NOMO-1 treated with DMSO at 0.1 percent for 48 hours (cell line): ENCODE results near the gene MARCHF9.
"Not testable (repeated sequence)": the region's sequence is repeated elsewhere in the genome, so short reads cannot be mapped to it uniquely, and the experiment has no call there.

Experiments used
- DNase-seq: peaks from one replicate; lab custom pipeline; 2025; ENCODE audit not compliant: unreplicated experiment; lab: John Stamatoyannopoulos, UW

MARCHF9 gene

DNA sequence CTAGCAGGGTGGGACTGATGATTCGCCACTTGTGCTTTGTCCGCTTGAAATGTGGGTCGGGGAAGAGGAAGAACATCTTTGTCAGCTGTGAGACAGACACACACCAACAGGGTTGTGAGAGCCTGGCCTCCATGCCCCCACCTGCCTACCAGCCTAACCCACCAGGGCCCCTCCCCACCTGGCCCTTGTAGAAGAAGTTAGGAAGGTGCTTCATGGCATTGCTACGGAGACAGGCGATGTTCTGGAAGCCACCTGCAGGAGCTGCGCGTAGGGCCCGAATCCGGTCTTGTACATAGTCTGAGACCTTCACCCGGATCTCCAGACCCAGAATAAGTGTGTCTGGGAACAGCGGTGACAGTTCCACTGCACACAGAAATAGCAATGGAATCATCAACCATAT, 14.7 kb downstream of the MARCHF9 start:
- no peak for DNase-seq

- no peak for DNase-seq
These were observed 15.8 kb downstream of the MARCHF9 start for GRCh38 chr12:57770734-57771133.

DNA sequence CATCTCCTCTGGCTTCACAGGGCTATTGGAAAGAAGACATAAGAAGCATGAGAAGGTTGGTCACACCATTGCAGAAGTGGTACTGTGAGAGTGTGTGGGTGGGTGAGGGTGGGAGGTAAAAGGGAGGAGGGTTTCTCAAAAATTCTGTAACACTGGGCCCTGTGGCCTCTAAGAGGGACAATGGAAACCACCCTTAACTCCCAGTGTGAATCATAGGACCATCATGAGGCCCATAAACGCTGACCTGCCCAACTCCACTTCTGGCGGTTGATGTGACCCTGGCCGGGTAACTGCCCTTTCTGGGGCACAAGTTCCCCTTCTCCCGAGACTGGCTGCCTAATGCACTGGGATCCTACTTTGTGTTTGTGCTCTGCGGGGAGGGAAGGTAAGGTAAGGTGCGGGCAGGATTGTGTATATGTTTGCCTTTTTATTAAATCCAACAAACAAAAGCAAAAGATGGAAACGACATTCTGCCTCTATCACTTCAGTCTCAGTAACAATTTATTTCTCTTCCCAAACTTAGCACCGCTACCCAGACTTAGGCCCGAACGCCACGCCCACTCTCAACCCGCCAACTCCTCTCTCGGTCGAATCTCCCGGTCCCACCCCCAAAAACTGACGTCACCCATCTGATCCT, 16.5 kb downstream of the MARCHF9 start:
- peak; percentile 92 for DNase-seq

DNA sequence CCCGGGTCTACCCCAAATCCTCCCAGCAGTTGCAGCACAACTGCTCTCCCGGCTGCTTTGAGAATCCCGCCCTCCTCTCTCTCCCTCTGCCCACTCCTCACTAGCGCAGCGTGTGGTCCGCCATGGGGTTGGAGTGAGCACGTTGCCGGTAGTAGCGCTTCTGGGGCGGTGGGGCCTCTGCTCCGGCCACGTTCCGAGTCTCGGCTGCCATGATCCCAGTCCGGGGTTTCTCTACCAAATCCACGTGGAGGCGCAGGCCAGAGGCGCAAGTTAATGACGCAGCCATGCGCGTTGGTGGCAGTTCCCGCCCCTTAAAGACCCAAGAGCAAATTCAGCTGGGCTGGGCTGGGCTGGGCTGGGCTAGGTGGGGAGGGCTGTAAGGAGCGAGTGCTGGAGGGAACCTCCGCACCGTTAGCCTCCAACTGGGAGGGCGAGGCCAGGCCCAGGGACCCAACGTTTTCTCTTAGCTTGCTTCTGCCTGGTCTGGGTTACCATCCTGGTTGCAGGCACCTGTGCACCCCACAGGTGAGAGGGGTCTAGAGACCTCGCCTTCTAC, 17.0 kb downstream of the MARCHF9 start, which contains the start of gene METTL1:
METTL1 (minus strand) TSS at position 233 of the 556 bp plus-strand sequence; CDS start at position 211, 22 bp downstream.
- peak; percentile 91 for DNase-seq

GRCh38 chr12:57772429-57773322, 17.8 kb downstream of the MARCHF9 start, which contains the start of gene EEF1AKMT3:
Gene EEF1AKMT3, plus strand, starts transcription at chr12:57772614. Its CDS starts 111 bp downstream, at chr12:57772725.
- DNase-seq: peak; percentile 31

DNA sequence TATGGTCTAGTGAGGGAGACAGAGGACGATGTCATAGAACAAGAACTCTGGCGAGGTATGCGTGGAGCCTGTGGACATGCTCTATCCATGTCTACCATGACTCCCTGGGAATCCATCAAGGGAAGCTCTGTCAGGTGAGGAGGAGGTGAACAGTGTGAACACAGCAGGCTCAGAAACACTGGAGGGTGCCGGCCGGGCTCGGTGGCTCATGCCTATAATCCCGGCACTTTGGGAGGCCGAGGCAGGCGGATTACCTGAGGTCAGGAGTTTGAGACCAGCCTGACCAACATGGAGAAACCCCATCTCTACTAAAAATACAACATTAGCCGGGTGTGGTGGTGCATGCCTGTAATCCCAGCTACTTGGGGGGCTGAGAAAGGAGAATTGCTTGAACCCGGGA, 19.7 kb downstream of the MARCHF9 start:
- DNase-seq: not testable (repeated sequence)

GRCh38 chr12:57775044-57775443, 20.1 kb downstream of the MARCHF9 start:
- no peak for DNase-seq

GRCh38 chr12:57775563-57776246, 20.8 kb downstream of the MARCHF9 start:
- DNase-seq: no peak

DNA sequence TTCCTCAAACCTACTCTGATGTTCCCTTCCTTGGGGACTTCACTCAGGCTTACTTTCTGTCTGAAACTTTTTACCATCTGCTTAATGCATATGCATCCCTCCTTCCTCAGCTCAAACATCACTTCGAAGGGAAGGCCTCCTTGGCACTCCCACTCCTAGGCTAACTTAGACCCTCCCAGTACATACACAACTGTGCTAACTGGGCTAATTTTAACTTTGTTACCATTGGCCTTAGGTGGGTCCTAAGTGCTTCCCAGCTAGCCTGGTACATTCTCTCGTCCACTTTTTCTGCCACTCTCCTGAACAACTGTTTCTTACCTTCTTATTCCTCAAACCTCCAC, 21.3 kb downstream of the MARCHF9 start:
- DNase-seq: no peak

GRCh38 chr12:57777367-57777766, 22.5 kb downstream of the MARCHF9 start:
- DNase-seq: no peak

- no peak for DNase-seq
These were observed 23.0 kb downstream of the MARCHF9 start for GRCh38 chr12:57777911-57778310.

DNA sequence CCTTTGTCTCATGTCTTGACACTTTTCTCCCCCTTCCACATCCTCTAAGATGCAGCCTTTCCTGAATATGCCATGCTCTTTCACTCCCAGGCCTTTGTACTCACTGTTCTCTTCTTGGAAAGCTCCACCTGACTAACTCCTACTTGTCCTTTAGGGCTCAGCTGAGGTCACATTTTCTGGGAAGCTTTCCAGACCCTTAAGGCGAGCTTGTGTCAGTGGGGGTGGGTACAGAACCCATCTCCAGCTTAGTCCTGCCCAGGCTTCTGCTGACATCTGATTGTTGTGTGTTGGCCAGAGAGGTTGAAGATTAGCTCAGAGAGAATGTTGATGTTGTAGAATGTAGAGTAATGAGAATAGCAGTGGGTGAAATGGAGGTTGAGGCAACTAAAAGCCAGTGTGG, 24.8 kb downstream of the MARCHF9 start:
- DNase-seq: no peak

GRCh38 chr12:57780284-57780897, 25.5 kb downstream of the MARCHF9 start:
- no peak for DNase-seq

- peak; percentile 65 for DNase-seq
These were observed 26.3 kb downstream of the MARCHF9 start for GRCh38 chr12:57781244-57781643.

DNA sequence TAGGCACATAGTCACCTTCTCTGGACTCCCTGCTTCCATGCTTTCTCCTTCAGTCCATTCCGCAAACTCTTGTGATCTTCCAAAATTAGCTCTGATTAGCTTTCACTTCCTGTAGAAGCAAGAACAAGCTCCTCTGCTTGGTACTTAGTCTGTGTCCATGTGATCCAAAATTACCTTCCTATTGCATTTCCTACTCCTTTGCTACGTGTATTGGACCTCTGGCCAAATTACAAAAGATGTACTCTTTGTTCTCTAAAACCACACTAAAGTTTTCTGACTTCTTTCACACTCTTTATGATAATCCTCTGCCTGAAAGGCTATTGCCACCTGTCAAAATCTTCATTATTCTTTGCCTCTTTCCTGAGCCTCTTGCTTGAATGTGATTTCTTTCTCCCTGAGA, 26.9 kb downstream of the MARCHF9 start:
- peak; percentile 39 for DNase-seq

- no peak for DNase-seq
These were observed 27.3 kb downstream of the MARCHF9 start for GRCh38 chr12:57782243-57782607.

- DNase-seq: peak; percentile 90
These were observed 27.9 kb downstream of the MARCHF9 start, which contains the start of gene TSFM for GRCh38 chr12:57782608-57783465. Gene TSFM, plus strand, starts transcription at chr12:57782787. Its CDS starts 15 bp downstream, at chr12:57782802.

GRCh38 chr12:57783466-57783801, 28.5 kb downstream of the MARCHF9 start:
- no peak for DNase-seq

DNA sequence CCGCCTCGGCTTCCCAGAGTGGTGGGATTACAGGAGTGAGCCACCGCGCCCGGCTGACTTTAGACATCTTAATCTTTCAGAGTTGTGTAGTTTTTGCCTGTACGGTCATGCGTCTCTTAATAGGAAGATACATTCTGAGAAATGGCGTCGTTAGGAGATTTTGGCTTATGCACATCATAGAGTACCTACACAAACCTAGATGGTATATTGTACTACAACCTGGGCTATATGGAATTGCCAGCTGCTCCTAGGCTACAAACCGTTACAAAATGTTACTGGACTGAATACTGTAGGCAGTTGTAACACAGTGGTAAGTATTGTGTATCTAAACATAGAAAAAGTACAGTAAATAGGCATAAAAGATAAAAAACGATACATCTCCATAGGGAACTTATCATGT, 29.0 kb downstream of the MARCHF9 start:
- DNase-seq: no peak

- no peak for DNase-seq
These were observed 39.0 kb downstream of the MARCHF9 start for GRCh38 chr12:57793920-57794319.
